Measurements from ENCODE around the gene PLXNC1.

Gene PLXNC1

DNA sequence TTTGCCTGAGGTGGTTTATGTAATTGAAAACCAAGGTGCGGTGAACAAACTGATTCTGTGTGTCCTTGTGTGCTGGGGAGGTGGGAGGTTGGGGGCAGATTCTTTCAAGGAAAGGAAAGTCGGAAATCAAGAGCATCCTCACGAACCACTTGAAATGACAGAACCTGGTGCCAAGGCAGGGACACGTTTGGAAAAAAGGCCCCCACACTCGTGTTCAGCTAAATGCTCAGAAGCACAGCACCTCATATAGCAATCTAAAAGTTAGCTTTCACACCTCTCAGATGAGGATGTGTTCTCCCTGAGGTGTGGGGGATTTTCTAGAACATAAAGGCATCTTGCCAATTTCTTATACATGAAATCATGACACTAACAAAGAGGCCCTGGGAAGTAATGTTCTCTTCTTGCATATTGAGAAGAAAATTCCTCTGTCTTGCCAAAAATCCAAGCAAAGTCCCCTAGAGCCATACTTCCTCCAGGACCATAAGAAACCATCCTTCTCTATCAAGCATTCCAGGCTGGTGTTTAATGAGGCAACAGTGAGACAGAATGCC lies 119.6 kb downstream of the PLXNC1 start:
- DNase-seq = no peak

DNA sequence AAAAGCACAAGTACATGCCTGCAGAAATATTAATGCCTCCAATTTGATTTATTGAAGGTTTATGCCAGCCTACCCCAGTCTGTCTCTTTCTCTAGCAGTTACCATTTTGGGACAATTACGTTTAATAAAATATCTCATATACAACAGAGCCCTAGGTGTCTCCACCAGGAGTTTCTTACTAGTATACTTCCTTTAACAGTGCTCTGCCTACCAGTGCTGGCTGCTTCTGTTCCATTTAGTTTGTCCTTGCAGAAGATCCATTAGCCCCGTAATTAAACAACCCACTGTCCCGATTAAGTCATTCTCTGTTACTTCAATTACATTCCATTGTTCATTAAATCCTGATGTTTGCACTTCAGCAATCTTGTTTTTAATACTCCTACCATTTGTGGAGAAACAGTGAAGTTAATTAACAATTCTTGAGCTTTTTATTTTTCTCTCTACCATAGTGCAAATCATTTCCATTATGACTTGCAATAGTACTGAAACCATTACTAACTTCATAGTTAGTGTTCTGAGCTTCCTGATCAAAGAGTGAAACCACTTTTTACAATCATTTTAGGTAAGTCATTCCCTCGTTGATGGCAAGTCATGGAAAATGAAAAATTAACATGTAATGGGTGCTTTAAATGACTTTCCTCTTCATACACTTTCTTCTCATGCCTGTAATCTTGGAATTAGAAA lies 121.1 kb downstream of the PLXNC1 start:
- DNase-seq = no peak

DNA sequence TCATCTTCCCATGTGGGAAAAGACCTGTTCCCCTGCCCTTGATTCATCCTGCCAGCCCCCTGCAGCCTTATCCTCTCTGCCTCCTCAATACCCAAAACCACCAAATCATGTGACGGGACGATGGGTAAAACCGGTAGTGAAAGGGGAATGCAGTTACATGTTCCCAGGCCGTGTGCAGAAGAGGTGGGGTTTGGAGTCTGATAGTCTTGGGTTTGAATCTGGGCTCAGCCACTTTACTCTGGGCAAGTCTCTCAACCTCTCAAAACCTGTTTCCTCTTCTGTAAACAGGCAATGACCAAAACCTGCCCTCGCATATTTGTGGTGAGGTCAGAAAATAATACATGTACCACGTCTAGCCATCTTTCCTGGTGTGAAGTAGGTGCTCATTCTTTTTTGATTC lies 123.0 kb downstream of the PLXNC1 start:
- DNase-seq = no peak

DNA sequence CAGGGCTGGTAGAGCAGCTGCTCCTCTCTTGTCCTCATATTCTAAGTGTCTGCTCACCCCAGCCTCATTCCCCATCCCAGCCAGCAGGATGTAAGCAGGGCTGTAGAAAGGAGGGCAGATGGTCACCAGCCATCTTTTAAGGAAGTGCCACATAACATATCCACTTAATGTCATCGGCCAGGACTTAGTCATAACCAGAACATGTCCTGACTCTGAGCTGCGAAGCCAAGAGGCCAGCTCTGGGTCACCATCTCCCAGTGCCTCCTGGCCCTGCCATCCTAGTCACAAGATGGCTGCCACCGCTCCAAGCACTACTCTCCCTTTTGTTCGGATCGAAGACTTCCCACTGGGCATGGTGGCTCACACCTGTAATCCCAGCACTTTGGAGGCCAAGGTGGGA lies 123.9 kb downstream of the PLXNC1 start:
- no peak for DNase-seq

DNA sequence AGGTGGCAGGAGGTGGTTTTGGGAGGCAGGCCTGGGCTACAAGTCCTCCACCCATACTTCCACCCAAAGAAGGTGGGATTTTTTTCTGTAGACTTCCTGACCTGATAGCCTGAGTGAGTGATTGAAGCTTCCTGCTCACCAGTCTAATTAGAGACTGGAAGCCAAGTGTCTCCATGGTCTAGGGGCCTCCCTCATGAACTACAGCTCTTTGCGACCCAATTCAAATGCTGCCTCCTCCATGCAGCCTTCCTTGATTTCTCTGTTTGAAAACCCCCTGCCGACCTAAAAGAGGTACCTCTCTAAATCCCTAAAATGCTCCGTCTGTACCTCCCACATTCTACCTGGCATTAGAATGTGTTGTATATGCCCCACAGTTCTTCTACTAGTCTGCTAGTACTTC lies 124.9 kb downstream of the PLXNC1 start:
- no peak for DNase-seq

DNA sequence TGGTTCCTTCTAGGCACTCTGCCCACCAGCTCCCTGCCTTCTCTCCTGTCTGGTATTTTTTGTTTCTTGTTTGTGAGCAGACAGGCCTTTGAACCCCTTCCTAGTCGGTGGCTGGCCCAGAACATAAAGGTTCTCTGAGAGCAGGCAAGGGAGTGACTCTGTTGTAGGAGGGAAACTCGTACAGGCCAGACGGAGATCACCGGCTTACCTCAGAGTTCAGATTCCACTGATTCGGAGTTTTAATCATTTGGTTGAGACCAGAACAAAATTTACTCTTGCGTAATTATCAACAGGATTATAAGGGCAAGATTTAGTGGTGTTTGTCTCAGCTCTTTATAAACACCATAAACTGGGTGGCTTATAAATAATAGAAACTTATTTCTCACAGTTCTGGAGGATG lies 128.3 kb downstream of the PLXNC1 start:
- no peak for DNase-seq

DNA sequence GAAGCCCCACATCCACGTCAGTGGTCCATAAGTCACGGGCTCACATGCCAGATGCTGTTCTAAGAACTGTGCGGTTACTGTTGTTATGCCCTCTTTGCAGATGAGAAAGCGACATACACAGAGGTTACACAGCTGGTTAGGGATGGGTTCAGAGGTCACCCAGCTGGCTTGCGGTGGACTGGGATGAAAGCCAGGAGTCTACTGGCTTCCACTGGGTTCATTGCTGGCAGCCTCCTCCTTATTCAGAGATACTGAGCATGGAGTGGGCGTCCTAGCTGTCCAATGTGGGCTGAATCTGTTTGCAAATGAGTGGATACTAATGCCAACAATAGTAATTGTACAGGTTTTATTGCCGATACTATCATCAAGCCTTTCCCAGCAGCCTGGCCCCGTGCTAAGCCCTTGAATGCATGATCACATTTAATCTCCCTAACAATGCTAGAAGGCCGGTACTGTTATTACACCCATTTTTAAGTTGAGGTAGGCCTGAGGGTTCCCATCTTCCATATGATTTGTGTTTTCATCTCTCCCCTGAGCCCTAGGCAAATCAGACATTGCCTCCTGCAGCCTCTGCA lies 129.1 kb downstream of the PLXNC1 start:
- DNase-seq = no peak

DNA sequence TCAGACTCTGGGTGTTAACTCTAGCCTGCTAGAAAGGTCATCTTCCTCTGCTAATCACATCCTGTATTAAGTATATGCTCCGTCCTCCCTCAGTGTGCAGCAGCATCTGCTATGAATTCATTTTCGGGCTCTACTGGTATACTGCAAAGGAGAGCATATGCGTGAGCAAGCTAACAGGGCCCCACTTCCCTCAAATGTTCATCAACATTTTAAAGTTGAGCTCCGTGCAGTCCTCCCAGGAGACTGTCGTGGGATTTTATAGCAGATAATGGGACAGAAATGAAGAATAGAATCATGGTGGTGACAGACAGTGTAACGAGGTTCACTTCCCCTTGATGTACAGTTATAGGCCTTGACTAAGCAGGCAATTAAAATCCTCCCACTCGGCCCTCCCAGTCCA lies 131.7 kb downstream of the PLXNC1 start:
- no peak for DNase-seq

DNA sequence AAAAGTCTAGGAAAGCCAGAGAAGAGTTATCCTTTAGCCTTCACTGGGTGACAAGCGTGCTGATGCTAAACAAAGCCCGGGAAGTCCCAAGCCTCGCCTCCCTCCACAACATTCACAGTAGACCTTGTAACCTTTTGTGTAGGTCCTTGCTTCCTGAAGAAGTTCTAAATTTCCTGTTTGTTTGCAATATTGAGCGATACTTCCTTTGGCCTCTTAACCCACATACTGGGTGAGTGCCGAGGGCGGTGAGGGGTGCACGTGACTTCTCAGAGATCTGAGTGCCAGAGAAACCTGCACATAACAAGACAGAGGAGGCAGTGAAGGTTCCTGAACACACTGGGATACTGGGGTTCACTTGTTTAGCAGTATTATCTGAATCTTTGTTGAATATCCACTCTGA lies 134.3 kb downstream of the PLXNC1 start:
- DNase-seq = no peak

DNA sequence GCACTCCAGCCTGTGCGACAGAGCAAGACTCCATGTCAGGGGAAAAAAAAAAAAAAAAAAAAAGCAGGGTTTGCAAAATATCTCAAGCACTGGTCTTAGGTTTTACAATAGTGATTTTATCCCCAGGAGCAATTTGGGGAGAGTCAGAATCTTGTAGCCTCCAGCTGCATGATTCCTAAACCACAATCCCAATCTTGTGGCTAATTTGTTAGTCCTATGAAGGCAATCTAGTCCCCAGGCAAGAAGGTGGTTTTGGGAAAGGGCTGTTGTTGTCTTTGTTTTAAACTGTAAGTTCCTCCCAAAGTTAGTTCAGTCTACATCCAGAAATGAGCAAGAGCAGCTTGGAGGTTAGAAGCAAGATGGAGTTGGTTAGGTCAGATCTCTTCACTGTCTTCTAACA lies 135.7 kb downstream of the PLXNC1 start:
- DNase-seq = no peak

DNA sequence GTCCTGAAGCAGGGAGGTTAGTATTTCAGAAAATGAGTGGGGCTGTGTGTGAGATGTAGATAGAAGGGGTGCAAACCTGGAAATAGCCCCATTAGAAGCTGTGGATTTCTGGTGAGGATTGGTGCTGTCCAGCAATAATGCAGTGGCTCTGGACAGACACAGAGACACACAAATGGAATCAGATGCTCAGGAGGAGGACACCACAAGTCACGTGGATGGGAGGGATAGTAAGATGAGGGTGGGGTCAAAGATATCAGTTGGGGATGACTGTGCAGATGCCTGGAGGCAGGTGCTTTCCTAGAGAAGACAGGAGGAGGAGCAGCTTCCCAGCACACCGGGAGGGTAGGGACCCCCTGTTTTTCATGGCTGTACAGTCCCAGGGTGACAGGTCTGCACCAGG lies 136.5 kb downstream of the PLXNC1 start:
- no peak for DNase-seq

DNA sequence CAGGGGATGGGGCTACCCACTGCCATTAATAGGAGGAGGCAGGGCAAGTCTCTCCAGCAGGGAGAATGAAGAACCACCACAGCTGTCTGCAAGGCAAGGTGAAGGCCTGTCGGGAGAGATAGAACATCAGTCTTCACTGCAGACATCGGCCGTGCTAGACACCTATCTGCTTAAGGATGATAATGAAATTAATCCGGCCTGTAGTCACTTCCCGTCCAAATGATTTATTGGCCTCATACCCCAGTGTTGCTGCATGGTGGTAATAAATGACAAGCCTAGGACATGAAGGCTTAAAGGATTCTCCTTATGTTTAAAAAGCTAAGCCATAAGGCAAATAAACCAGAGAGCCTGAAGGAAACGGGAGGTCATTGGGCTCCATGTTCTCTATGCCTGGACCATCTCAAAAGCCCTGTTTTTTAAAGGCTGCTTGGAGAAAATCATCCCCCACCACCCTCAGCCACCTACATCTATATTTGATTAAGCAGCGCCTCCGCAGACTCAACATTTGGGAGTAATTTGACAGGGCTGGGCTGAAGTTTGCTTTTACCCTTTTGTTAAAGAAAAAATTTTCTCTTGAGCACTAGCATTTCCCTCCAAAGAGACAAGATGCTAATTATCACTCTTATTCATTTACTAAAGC lies 137.7 kb downstream of the PLXNC1 start:
- DNase-seq = no peak

DNA sequence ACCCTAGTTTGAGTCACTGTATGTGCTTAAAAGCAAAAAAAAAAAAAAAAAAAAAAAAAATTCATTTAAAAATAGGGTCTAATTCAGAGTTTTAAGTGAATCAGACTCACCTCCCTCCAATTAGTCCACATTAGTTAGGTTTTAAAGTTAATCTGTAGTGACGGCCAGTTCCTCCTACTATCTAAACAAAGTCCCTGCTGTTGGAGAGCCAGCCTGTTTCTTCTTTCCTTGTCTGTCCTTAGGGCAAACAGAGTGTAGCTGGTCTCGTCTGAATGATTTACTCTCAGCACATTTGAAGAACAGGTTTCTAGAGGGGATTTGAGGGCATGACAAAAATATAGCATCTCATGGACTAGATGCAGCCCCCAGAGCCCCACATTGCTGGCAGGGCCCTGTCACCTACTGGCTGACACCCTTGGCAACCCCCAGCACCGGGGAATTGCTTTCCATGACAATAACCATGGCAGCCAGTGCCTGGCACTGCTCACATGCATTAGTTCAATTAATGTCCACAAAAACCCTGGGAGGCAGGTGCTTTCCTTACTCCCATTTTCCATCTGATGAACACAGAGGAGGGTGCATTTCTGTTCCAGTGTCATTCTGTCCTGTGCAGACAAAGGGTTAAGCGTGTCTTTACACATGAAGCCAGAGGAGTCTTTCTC lies 138.3 kb downstream of the PLXNC1 start:
- no peak for DNase-seq

DNA sequence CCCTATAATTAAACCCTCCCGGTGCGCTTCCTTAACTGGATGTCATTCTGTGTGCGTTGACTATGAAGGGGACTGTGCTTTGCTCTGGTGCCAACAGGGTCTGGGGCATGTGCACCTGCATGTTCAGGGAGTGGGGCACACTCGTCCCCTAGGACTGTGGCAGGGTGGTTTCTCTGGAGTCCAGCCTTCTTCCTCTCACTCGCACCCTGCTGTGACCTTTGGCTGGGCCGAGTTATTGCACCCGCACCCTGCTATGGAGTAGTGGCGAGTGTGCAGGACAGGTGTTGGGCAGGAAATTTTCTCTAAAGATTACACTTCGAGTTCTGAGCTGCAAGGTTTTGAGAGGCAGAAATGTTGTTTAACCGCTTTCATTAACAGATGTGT lies 138.9 kb downstream of the PLXNC1 start:
- no peak for DNase-seq

DNA sequence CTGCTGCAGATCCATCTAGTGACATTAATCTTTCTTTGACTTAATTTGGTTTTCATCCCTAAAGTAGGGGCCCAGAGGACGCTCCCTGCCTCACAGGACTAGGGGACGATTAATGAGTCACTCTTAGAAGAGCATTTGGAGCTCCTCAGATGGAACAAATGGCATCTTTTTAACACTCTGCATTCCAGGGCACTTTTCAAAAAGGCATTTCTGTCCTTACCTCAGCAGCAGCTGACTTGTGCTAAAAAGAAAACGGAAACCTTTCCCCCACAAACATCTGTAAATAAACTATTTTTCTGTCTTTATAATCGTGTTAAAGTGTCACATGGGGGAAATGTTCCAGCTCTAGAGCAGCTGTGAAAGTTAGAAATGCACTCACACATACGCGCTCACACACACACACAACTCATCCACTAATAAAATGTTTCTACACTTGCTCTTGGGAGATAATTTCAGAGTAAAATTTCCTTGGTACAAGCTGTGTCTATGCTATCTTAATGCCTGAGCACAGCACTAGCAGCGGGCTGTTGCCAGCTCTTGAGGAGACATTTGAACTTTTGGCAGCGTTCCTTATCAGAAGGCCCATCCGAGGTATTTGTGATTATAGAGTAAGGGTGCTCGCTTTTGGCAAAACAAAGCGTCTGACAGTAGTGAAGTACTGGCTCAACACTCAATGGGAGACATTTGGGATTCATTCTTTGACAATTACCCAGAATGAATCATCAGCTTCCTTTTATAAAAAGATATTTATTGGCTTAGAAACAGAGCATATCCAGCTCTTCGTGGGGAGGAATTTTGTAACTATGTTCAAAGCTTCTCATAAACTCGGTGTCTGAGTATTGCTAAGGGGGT lies 141.3 kb downstream of the PLXNC1 start:
- DNase-seq = no peak

DNA sequence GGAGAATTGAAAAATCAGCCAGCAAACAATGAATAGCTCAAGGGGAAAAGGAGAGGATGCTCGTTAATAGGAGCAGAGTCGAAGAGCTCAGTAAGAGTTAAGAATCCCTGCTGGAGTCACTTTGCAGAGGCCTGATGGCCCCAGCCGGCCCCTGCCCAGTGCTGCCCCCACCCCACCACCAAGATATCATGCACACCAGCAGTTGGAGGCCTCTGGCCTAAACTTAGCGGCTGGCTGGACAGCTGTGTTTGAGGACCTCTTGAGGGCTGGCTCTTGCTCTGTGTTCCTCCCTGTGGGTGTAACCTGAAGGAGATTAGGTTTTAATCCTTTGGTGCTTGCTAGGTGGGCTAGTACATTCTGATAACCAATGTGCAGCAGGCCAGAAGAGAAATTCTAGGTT lies 142.0 kb downstream of the PLXNC1 start:
- DNase-seq = no peak

DNA sequence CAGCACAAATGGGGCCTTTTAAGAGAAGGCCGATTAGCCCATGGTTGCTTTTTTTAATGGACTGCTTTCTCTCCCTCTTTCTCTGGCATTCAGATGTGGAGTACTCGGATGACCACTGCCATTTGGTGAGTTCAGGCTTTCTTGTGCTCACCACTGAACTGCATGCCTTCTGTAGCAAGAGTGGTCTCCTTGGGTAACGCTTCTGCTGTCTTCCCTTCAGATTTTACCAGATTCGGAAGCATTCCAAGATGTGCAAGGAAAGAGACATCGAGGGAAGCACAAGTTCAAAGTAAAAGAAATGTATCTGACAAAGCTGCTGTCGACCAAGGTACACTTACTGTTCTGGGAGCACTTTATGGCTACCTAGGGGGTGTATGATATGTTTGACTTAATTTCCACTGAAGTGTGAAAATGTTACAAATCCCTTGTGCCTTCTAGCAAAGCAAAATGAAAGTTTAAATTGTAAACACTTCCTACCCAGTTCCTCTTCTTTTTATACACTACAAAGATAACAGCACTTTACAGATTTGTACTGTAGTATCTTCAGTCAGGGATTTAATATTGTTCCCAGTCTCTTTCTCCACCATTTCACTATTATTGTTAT lies 148.8 kb downstream of the PLXNC1 start:
- no peak for DNase-seq

DNA sequence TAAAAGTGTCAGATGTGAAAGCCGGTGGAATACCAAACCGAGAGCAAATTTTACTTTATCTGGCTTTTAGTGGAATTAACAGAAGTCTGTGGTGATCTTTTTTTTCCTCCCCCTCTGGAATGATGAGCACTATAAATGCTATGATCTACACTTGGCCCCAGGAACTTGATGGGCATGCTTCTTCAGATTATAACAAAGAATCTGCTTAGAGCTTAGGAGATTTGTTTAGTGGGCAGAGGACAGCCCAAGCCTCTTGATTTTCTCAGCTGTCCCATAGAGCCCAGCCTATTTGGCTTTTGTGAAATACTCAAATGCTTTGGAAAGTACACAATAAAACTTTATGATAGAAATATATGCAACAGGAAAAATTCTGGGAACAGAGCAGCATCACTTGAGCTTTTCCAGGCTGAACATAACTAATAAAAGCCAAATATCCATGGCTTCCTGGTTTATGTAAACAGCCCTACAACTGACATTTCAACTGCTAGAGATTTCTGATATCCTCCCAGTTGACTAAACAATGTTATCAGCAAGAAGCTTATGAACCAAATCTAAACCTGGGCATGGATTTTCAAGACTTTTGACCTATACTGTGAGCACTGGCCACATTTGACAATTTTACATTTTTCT lies 149.6 kb downstream of the PLXNC1 start:
- no peak for DNase-seq

DNA sequence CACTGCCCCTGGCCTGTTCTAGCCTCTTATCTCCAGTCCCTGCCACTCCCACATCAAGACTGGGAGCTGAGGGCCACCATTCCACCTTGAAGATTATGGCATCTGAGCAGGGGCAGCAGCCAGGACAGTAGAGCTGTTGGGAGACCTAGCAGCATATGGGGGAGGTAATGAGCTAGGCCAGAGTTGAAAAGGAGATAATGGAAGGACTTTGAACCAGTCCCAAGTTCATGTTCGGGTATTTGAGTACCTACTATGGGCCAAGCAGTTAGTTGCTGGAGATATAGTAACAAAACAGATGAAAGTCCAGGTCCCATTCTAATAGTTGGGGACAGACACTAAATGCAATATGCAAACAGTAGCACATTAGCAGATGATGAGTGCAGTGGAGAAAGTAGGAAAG lies 151.5 kb downstream of the PLXNC1 start:
- DNase-seq = no peak

DNA sequence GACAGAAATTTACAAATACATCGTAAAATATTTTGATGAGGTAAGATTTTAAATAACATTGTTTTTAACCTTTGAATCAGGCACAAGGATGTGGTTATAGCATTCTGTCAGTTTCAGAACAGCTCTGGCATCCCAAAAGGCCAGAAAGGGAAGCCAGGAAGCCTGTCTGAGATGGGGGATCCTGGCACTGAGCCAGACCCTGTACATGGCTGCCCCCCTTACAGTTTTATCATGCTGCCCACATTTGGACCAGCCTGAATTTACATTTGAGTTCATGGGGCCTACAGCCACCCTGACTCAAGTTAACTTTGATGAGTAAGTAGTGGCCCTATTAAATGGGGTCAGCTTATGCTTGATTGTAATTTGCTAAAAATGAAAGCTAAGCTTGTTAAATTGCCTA lies 155.6 kb downstream of the PLXNC1 start:
- no peak for DNase-seq

DNA sequence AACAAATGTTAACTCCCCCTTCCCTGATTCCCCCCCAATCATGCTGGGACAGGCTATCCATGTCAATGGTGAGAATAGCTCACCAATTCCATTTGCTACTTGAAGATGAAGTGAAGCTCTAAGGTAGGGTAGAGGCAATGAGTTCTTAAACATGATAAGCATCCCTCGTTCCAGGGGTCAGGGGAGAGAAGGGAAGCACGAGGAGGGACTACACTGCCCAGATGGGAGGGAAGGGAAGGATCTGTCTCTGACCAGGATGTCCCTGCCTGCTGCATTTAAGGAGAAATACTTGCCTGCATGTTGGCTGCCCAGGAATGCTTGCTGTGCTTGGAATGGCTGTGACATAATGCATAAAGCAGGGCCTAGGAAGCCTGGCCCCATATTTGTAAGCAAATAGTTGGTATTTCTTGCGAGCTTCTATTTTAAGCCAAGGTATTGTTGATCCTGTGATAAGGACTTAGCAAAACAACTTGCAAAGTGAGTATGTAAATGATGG lies 156.2 kb downstream of the PLXNC1 start:
- no peak for DNase-seq
